ENCODE results near the gene KCNK7. TPM values are rescaled to one million over a fixed set of nuclear protein-coding genes. Genes with fewer than 3 reads are reported as not detected.

Gene KCNK7
- total RNA-seq, 4 donors from 2014 or later: 0.26 to 5.8 TPM; not detected in 2

- H3K9me3 ChIP-seq: no peaks in the 10 kb centered on the region
- TF ChIP-seq POLR2A (IDR thresholded peaks at IDR 0.05) (no peak), CTCF (IDR thresholded peaks at IDR 0.05) (no peak)
- H3K27me3 ChIP-seq: no peaks in the 10 kb centered on the region
- DNase-seq: no peak
- peaks cover 0 to 13% of the 10 kb centered on the region in 2 donors for H3K4me1 ChIP-seq
- H3K27ac ChIP-seq: no peak overlapping the region
- intact Hi-C loops (cut with DNase I; ENCODE audit: low total_unique reads): loop anchor here (10.0 kb wide), 1 partner anchor 181 kb away; no protein-coding TSS in a partner anchor
- no peak overlapping the region for H3K4me3 ChIP-seq
- H3K36me3 ChIP-seq: no peaks in the 10 kb centered on the region
Observed at GRCh38 chr11:65634109-65634436, 38.5 kb upstream of the KCNK7 start.

GRCh38 chr11:65633390-65634108 lies 37.9 kb upstream of the KCNK7 start:
- H3K27ac ChIP-seq: no peak overlapping the region
- DNase-seq: no peak
- no peak overlapping the region for H3K4me3 ChIP-seq
- TF ChIP-seq CTCF (IDR thresholded peaks at IDR 0.05): no peak
- TF ChIP-seq POLR2A (IDR thresholded peaks at IDR 0.05): no peak
- H3K36me3 ChIP-seq: no peaks in the 10 kb centered on the region
- no peaks in the 10 kb centered on the region for H3K9me3 ChIP-seq
- no peaks in the 10 kb centered on the region for H3K27me3 ChIP-seq
- H3K4me1 ChIP-seq: peaks cover 0 to 8% of the 10 kb centered on the region in 2 donors
- intact Hi-C loops (cut with DNase I; ENCODE audit: low total_unique reads): loop anchor here (10.0 kb wide), 1 partner anchor 181 kb away; no protein-coding TSS in a partner anchor

DNA sequence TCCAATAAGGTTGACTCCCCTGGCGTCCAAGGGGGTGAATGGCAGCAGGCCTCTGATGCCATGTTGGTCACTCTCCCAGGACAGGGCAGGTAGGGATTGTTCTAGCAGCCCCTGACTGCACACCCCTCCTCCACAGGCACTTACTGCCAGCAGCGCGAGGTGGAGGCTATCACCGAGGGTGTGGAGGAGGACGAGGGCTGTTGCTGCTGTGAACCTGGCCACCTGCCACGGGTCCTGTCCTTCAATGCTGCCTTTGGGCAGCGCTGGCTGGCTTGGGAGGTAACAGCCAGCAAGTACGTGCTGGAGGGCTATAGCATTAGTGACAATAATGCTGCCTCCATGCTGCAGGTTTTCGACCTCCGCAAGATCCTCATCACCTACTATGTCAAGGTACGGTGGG lies 34.6 kb upstream of the KCNK7 start:
- Histone ChIP-seq H3K9me3 (no peaks in the 10 kb centered on the region), H3K27me3 (no peaks in the 10 kb centered on the region), H3K36me3 (no peaks in the 10 kb centered on the region), H3K4me1 (no peaks in the 10 kb centered on the region), H3K4me3 (no peak overlapping the region), H3K27ac (no peak overlapping the region)
- DNase-seq: no peak
- no peak for TF ChIP-seq POLR2A (IDR thresholded peaks at IDR 0.05)
- TF ChIP-seq CTCF (IDR thresholded peaks at IDR 0.05): no peak
- intact Hi-C loops (cut with DNase I; ENCODE audit: low total_unique reads): loop anchor here (10.0 kb wide), 1 partner anchor 185 kb away; no protein-coding TSS in a partner anchor

- TF ChIP-seq POLR2A (IDR thresholded peaks at IDR 0.05) (no peak), CTCF (IDR thresholded peaks at IDR 0.05) (no peak)
- intact Hi-C loops (cut with DNase I; ENCODE audit: low total_unique reads): no loop called here
- Histone ChIP-seq H3K9me3 (no peaks in the 10 kb centered on the region), H3K4me3 (no peak overlapping the region), H3K36me3 (no peaks in the 10 kb centered on the region), H3K27ac (no peak overlapping the region), H3K27me3 (no peaks in the 10 kb centered on the region), H3K4me1 (no peaks in the 10 kb centered on the region)
- DNase-seq: no peak
Observed at GRCh38 chr11:65629579-65629978, 34.0 kb upstream of the KCNK7 start.

- Histone ChIP-seq H3K9me3 (no peaks in the 10 kb centered on the region), H3K4me1 (no peaks in the 10 kb centered on the region), H3K4me3 (no peak overlapping the region), H3K27me3 (no peaks in the 10 kb centered on the region), H3K27ac (no peak overlapping the region), H3K36me3 (no peaks in the 10 kb centered on the region)
- intact Hi-C loops (cut with DNase I; ENCODE audit: low total_unique reads): no loop called here
- DNase-seq: no peak
- TF ChIP-seq POLR2A (IDR thresholded peaks at IDR 0.05) (no peak), CTCF (IDR thresholded peaks at IDR 0.05) (no peak)
Observed at GRCh38 chr11:65627202-65627601, 31.6 kb upstream of the KCNK7 start.

Measured in uterus (tissue), 4 donors.